CD8-positive, alpha-beta memory T cell (primary cell): ENCODE data around the gene ANO4. TPM values are rescaled to one million over a fixed set of nuclear protein-coding genes. Genes with fewer than 3 reads are reported as not detected.

Source experiments
- CTCF ChIA-PET: fragments of 350-600 bp; sonication (Branson Sonifier 250); formaldehyde crosslinking; loops from one replicate; lab custom pipeline; 2021; ENCODE audit warnings: antibody characterized with exemption; lab: Charles Lee
- POLR2A ChIA-PET: fragments of 350-600 bp; sonication (Branson Sonifier 250); formaldehyde crosslinking; loops from one replicate; lab custom pipeline; 2021; ENCODE audit warnings: antibody characterized with exemption; lab: Charles Lee
- DNase-seq, 5 donors: peaks; one replicate each; pipeline versions ENCODE4 v3.0.0 to v3.0.0-alpha.2; 2020 to 2022; ENCODE audit warnings: mixed read lengths in 1 of 5
- H3K27ac ChIP-seq: one replicate; pipeline ENCODE4 v1.7.0; 2013; ENCODE audit warnings: low read depth, mild to moderate bottlenecking, low read length, moderate library complexity
- H3K27me3 ChIP-seq: 2 replicates; pipeline ENCODE4 v1.7.0; 2013; ENCODE audit warnings: low read length, mild to moderate bottlenecking; ENCODE audit not compliant: insufficient read depth, poor library complexity, severe bottlenecking
- H3K36me3 ChIP-seq: 2 replicates; pipeline ENCODE4 v1.7.0; 2013; ENCODE audit warnings: mild to moderate bottlenecking, low read length, moderate library complexity; ENCODE audit not compliant: insufficient read depth
- H3K4me1 ChIP-seq: 2 replicates; pipeline ENCODE4 v1.7.0; 2013; ENCODE audit warnings: mild to moderate bottlenecking, low read length, moderate library complexity; ENCODE audit not compliant: insufficient read depth
- H3K4me3 ChIP-seq: 2 replicates; pipeline ENCODE4 v1.7.0; 2013; ENCODE audit warnings: mild to moderate bottlenecking, low read length
- H3K9me3 ChIP-seq: 2 replicates; pipeline ENCODE4 v1.7.0; 2013; ENCODE audit warnings: mild to moderate bottlenecking, low read length
- H3K27ac Mint-ChIP-seq, 8 donors: one replicate each; pipeline ENCODE4 v1.8.0; 2020 to 2021; ENCODE audit warnings: mixed read lengths in 8 of 8, mild to moderate bottlenecking in 6 of 8, inconsistent platforms in 3 of 8, moderate library complexity in 3 of 8
- H3K27me3 Mint-ChIP-seq, 2 donors: one replicate each; pipeline ENCODE4 v1.8.0; 2020 to 2021; ENCODE audit warnings: mixed read lengths in 2 of 2, mild to moderate bottlenecking in 1 of 2, moderate library complexity in 1 of 2
- H3K36me3 Mint-ChIP-seq, 3 donors: one replicate each; pipeline ENCODE4 v1.8.0; 2020 to 2021; ENCODE audit warnings: mixed read lengths in 3 of 3, inconsistent platforms in 1 of 3, mild to moderate bottlenecking in 1 of 3
- H3K4me1 Mint-ChIP-seq, 3 donors: one replicate each; pipeline ENCODE4 v1.8.0; 2020 to 2021; ENCODE audit warnings: mixed read lengths in 3 of 3, inconsistent platforms in 1 of 3, mild to moderate bottlenecking in 1 of 3
- H3K4me3 Mint-ChIP-seq, 7 donors: one replicate each; pipeline ENCODE4 v1.8.0; 2020 to 2021; ENCODE audit warnings: mixed read lengths in 7 of 7, mild to moderate bottlenecking in 6 of 7, moderate library complexity in 4 of 7, inconsistent platforms in 2 of 7
- H3K9me3 Mint-ChIP-seq, 5 donors: one replicate each; pipeline ENCODE4 v1.8.0; 2020 to 2022; ENCODE audit warnings: mixed read lengths in 5 of 5, mild to moderate bottlenecking in 3 of 5, moderate library complexity in 2 of 5, inconsistent platforms in 1 of 5
- polyA plus RNA-seq: library from polyadenylated mRNA; unstranded; fragments of 300-500 nt; fragmentation: Illumina TruSeq; gene quantifications from one replicate; pipeline ENCODE4 v1.2.3, GENCODE V29; 2021
- total RNA-seq, 2 experiments: library from RNA; stranded (reverse); gene quantifications; one replicate each; pipeline ENCODE4 v1.2.3, GENCODE V29; 2021

ANO4 gene
- total and polyA plus RNA-seq, 3 experiments from 2014 or later, result not detected

GRCh38 chr12:101097829-101098580 lies 303.4 kb downstream of the ANO4 start:
- H3K36me3 Mint-ChIP-seq, result no peaks in the 10 kb centered on the region
- ChIA-PET POLR2A (no interaction called here), CTCF (no interaction called here)
- H3K4me1 Mint-ChIP-seq, result no peaks in the 10 kb centered on the region
- no peak for DNase-seq
- no peaks in the 10 kb centered on the region for H3K27me3 Mint-ChIP-seq
- no peaks in the 10 kb centered on the region for H3K9me3 Mint-ChIP-seq
- Histone ChIP-seq H3K36me3 (no peaks in the 10 kb centered on the region), H3K27ac (no peak overlapping the region), H3K4me1 (no peaks in the 10 kb centered on the region), H3K27me3 (no peaks in the 10 kb centered on the region), H3K4me3 (no peak overlapping the region), H3K9me3 (no peaks in the 10 kb centered on the region)
- H3K4me3 Mint-ChIP-seq, result no peak overlapping the region
- no peak overlapping the region for H3K27ac Mint-ChIP-seq

GRCh38 chr12:101107032-101107763 lies 312.6 kb downstream of the ANO4 start:
- Mint-ChIP-seq H3K27ac (no peak overlapping the region), H3K27me3 (no peaks in the 10 kb centered on the region), H3K36me3 (no peaks in the 10 kb centered on the region), H3K4me3 (no peak overlapping the region), H3K4me1 (no peaks in the 10 kb centered on the region), H3K9me3 (peaks cover 0 to 4% (median 0%) of the 10 kb centered on the region in 5 donors)
- Histone ChIP-seq H3K9me3 (no peaks in the 10 kb centered on the region), H3K4me1 (no peaks in the 10 kb centered on the region), H3K27ac (no peak overlapping the region), H3K27me3 (no peaks in the 10 kb centered on the region), H3K36me3 (no peaks in the 10 kb centered on the region), H3K4me3 (no peak overlapping the region)
- ChIA-PET CTCF (no interaction called here), POLR2A (no interaction called here)
- no peak for DNase-seq

GRCh38 chr12:101108130-101108529 lies 313.6 kb downstream of the ANO4 start:
- H3K36me3 Mint-ChIP-seq, result no peaks in the 10 kb centered on the region
- no peak for DNase-seq
- CTCF ChIA-PET, result no interaction called here

GRCh38 chr12:101110866-101111265 lies 316.3 kb downstream of the ANO4 start:
- no peaks in the 10 kb centered on the region for H3K36me3 ChIP-seq
- no peaks in the 10 kb centered on the region for H3K9me3 Mint-ChIP-seq
- H3K4me3 ChIP-seq, result no peak overlapping the region
- H3K4me3 Mint-ChIP-seq, result no peak overlapping the region
- no peaks in the 10 kb centered on the region for H3K4me1 Mint-ChIP-seq
- no peaks in the 10 kb centered on the region for H3K27me3 Mint-ChIP-seq
- no peak overlapping the region for H3K27ac Mint-ChIP-seq
- H3K27ac ChIP-seq, result no peak overlapping the region
- no peak for DNase-seq
- H3K9me3 ChIP-seq, result no peaks in the 10 kb centered on the region
- CTCF ChIA-PET, result no interaction called here
- H3K36me3 Mint-ChIP-seq, result no peaks in the 10 kb centered on the region
- POLR2A ChIA-PET, result no interaction called here
- no peaks in the 10 kb centered on the region for H3K27me3 ChIP-seq
- no peaks in the 10 kb centered on the region for H3K4me1 ChIP-seq

More at GRCh38 chr12:101108130-101108529, 313.6 kb downstream of the ANO4 start:
- no peak overlapping the region for H3K4me3 ChIP-seq
- H3K27ac Mint-ChIP-seq, result no peak overlapping the region
- no peaks in the 10 kb centered on the region for H3K9me3 ChIP-seq
- H3K36me3 ChIP-seq, result no peaks in the 10 kb centered on the region
- H3K27me3 ChIP-seq, result no peaks in the 10 kb centered on the region
- H3K27ac ChIP-seq, result no peak overlapping the region
- H3K4me1 Mint-ChIP-seq, result no peaks in the 10 kb centered on the region
- no peaks in the 10 kb centered on the region for H3K4me1 ChIP-seq
- no peaks in the 10 kb centered on the region for H3K27me3 Mint-ChIP-seq
- POLR2A ChIA-PET, result no interaction called here
- no peak overlapping the region for H3K4me3 Mint-ChIP-seq
- H3K9me3 Mint-ChIP-seq, result peaks cover 0 to 4% (median 0%) of the 10 kb centered on the region in 5 donors

- no peaks in the 10 kb centered on the region for H3K27me3 ChIP-seq
- no peaks in the 10 kb centered on the region for H3K4me1 ChIP-seq
- no peak for DNase-seq
- H3K27me3 Mint-ChIP-seq, result no peaks in the 10 kb centered on the region
- no peak overlapping the region for H3K27ac Mint-ChIP-seq
- no peaks in the 10 kb centered on the region for H3K36me3 Mint-ChIP-seq
- no peak overlapping the region for H3K4me3 Mint-ChIP-seq
- H3K9me3 ChIP-seq, result no peaks in the 10 kb centered on the region
- no peaks in the 10 kb centered on the region for H3K4me1 Mint-ChIP-seq
- H3K9me3 Mint-ChIP-seq, result no peaks in the 10 kb centered on the region
- H3K27ac ChIP-seq, result no peak overlapping the region
- H3K36me3 ChIP-seq, result no peaks in the 10 kb centered on the region
- H3K4me3 ChIP-seq, result no peak overlapping the region
- ChIA-PET POLR2A (no interaction called here), CTCF (no interaction called here)
Observed at GRCh38 chr12:101111441-101111840, 316.9 kb downstream of the ANO4 start.

GRCh38 chr12:101115326-101115725 lies 320.8 kb downstream of the ANO4 start:
- no peaks in the 10 kb centered on the region for H3K4me1 ChIP-seq
- H3K27me3 Mint-ChIP-seq, result no peaks in the 10 kb centered on the region
- H3K27ac Mint-ChIP-seq, result no peak overlapping the region
- no peaks in the 10 kb centered on the region for H3K4me1 Mint-ChIP-seq
- no peaks in the 10 kb centered on the region for H3K9me3 ChIP-seq
- no peak overlapping the region for H3K27ac ChIP-seq
- H3K36me3 Mint-ChIP-seq, result no peaks in the 10 kb centered on the region
- no peaks in the 10 kb centered on the region for H3K36me3 ChIP-seq
- H3K9me3 Mint-ChIP-seq, result no peaks in the 10 kb centered on the region
- no peak overlapping the region for H3K4me3 Mint-ChIP-seq
- POLR2A ChIA-PET, result no interaction called here
- H3K4me3 ChIP-seq, result no peak overlapping the region
- DNase-seq, result no peak
- no peaks in the 10 kb centered on the region for H3K27me3 ChIP-seq
- CTCF ChIA-PET, result no interaction called here

- CTCF ChIA-PET, result no interaction called here
- Mint-ChIP-seq H3K27me3 (no peaks in the 10 kb centered on the region), H3K4me3 (no peak overlapping the region), H3K27ac (no peak overlapping the region), H3K4me1 (no peaks in the 10 kb centered on the region), H3K9me3 (peaks cover 0 to 5% (median 0%) of the 10 kb centered on the region in 5 donors), H3K36me3 (no peaks in the 10 kb centered on the region)
- POLR2A ChIA-PET, result no interaction called here
- no peaks in the 10 kb centered on the region for H3K4me1 ChIP-seq
- DNase-seq, result no peak
- no peaks in the 10 kb centered on the region for H3K36me3 ChIP-seq
- no peak overlapping the region for H3K4me3 ChIP-seq
- H3K27ac ChIP-seq, result no peak overlapping the region
- H3K9me3 ChIP-seq, result no peaks in the 10 kb centered on the region
- no peaks in the 10 kb centered on the region for H3K27me3 ChIP-seq
Observed at GRCh38 chr12:101116911-101117310, 322.3 kb downstream of the ANO4 start.

- no peaks in the 10 kb centered on the region for H3K4me1 Mint-ChIP-seq
- no peak overlapping the region for H3K27ac Mint-ChIP-seq
- POLR2A ChIA-PET, result no interaction called here
Observed at GRCh38 chr12:101117842-101118241, 323.3 kb downstream of the ANO4 start.

More at GRCh38 chr12:101117842-101118241, 323.3 kb downstream of the ANO4 start:
- Histone ChIP-seq H3K36me3 (no peaks in the 10 kb centered on the region), H3K4me1 (no peaks in the 10 kb centered on the region), H3K27me3 (no peaks in the 10 kb centered on the region), H3K27ac (no peak overlapping the region), H3K4me3 (no peak overlapping the region), H3K9me3 (no peaks in the 10 kb centered on the region)
- H3K4me3 Mint-ChIP-seq, result no peak overlapping the region
- peaks cover 0 to 5% (median 0%) of the 10 kb centered on the region in 5 donors for H3K9me3 Mint-ChIP-seq
- no peaks in the 10 kb centered on the region for H3K27me3 Mint-ChIP-seq
- CTCF ChIA-PET, result no interaction called here
- DNase-seq, result no peak
- no peaks in the 10 kb centered on the region for H3K36me3 Mint-ChIP-seq
